NCI-H2081 (cell line): ENCODE results near the gene FRA10AC1.
"Not testable (repeated sequence)": the region's sequence is repeated elsewhere in the genome, so short reads cannot be mapped to it uniquely, and the experiment has no call there.

Source experiments
- DNase-seq, 2 experiments: peaks; one replicate each; lab custom pipeline; 2025; lab: John Stamatoyannopoulos, UW

Gene FRA10AC1

GRCh38 chr10:93703066-93703465 is 674 bp upstream of the FRA10AC1 start:
- DNase-seq: peak in 1 of 2 experiments; percentile 32

- no peak for DNase-seq
Measured at GRCh38 chr10:93701866-93702209, 554 bp downstream of the FRA10AC1 start.

GRCh38 chr10:93697207-93697606 is 5.2 kb downstream of the FRA10AC1 start:
- no peak for DNase-seq

- DNase-seq: not testable (repeated sequence)
Measured at GRCh38 chr10:93696582-93696981, 5.8 kb downstream of the FRA10AC1 start.

GRCh38 chr10:93695740-93696139 is 6.7 kb downstream of the FRA10AC1 start:
- DNase-seq: no peak

- DNase-seq: no peak
Measured at GRCh38 chr10:93687737-93688136, 14.7 kb downstream of the FRA10AC1 start.

GRCh38 chr10:93680412-93681047 is 21.9 kb downstream of the FRA10AC1 start:
- peak; percentile 33 to 48 for DNase-seq

GRCh38 chr10:93678805-93679587 is 23.4 kb downstream of the FRA10AC1 start:
- no peak for DNase-seq

GRCh38 chr10:93678386-93678785 is 24.0 kb downstream of the FRA10AC1 start:
- no peak for DNase-seq

GRCh38 chr10:93673791-93674190 is 28.6 kb downstream of the FRA10AC1 start:
- no peak for DNase-seq

GRCh38 chr10:93672890-93673289 is 29.5 kb downstream of the FRA10AC1 start:
- DNase-seq: no peak

- DNase-seq: no peak
Measured at GRCh38 chr10:93672022-93672678, 30.2 kb downstream of the FRA10AC1 start.

- no peak for DNase-seq
Measured at GRCh38 chr10:93671042-93671441, 31.4 kb downstream of the FRA10AC1 start.

- DNase-seq: no peak
Measured at GRCh38 chr10:93670372-93670771, 32.0 kb downstream of the FRA10AC1 start.

- DNase-seq: no peak
Measured at GRCh38 chr10:93667795-93668194, 34.6 kb downstream of the FRA10AC1 start.

- no peak for DNase-seq
Measured at GRCh38 chr10:93666030-93666429, 36.4 kb downstream of the FRA10AC1 start.

- no peak for DNase-seq
Measured at GRCh38 chr10:93657757-93658156, 44.6 kb downstream of the FRA10AC1 start.

- no peak for DNase-seq
Measured at GRCh38 chr10:93656155-93656554, 46.2 kb downstream of the FRA10AC1 start.

GRCh38 chr10:93654201-93654600 is 48.2 kb downstream of the FRA10AC1 start:
- DNase-seq: no peak

GRCh38 chr10:93652857-93653256 is 49.5 kb downstream of the FRA10AC1 start:
- DNase-seq: no peak

GRCh38 chr10:93639791-93640190 is 62.6 kb downstream of the FRA10AC1 start:
- DNase-seq: no peak

GRCh38 chr10:93630625-93631557 is 71.5 kb downstream of the FRA10AC1 start:
- no peak for DNase-seq
